Measurements from ENCODE around the gene ZNF277. TPM values are rescaled to one million over a fixed set of nuclear protein-coding genes. Genes with fewer than 3 reads are reported as not detected.

ZNF277 gene
- polyA plus RNA-seq, 1 donor (not counting 4 experiments of a cell fraction or from before 2014, with no cell fraction given): 20.2 TPM

DNA sequence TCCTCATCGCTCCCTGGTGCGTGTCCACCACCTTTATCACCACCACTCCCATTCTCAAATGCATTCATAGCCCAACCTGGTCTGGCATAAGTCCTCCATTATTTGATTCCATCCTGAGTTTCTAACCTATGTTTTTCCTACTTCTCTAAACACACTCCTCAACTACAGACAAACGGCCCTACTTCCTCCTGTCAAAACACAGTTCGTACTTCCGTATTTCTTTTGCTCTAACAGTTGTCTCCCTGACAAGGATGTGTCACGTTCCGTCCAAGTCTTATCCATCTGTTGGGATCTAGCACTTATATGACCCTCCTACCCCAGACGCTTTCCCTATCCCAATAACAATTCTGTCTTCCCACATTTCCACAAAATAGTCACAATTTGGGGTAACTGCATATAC lies 47.1 kb upstream of the ZNF277 start:
- DNase-seq (ENCODE audit: low read depth, low spot score): no peak
- peaks cover 15% of the 10 kb centered on the region for H3K4me1 ChIP-seq (ENCODE audit: control insufficient read depth, extremely low read depth, insufficient read depth, low read length)
- H3K79me2 ChIP-seq (ENCODE audit: control insufficient read depth, insufficient read depth, low read length): peaks cover 27% of the 10 kb centered on the region
- H3K36me3 ChIP-seq (ENCODE audit: control insufficient read depth in 2 of 2, extremely low read depth in 1 of 2, insufficient read depth in 2 of 2, low read length in 2 of 2): no peaks in the 10 kb centered on the region
- no peak overlapping the region for H3K4me3 ChIP-seq (ENCODE audit: control insufficient read depth in 2 of 3, extremely low read depth in 1 of 3, insufficient read depth in 2 of 3, low read depth in 1 of 3, low read length in 3 of 3)
- FAIRE-seq: no peak
- H3K9ac ChIP-seq (ENCODE audit: control insufficient read depth, extremely low read depth, insufficient read depth, low read length): no peak overlapping the region
- H4K20me1 ChIP-seq (ENCODE audit: control insufficient read depth, extremely low read depth, insufficient read depth, low read length): no peaks in the 10 kb centered on the region
- H3K4me2 ChIP-seq (ENCODE audit: control insufficient read depth, extremely low read depth, insufficient read depth, low read depth, low read length): no peak overlapping the region
- H2AFZ ChIP-seq (ENCODE audit: control insufficient read depth, low read length): no peak overlapping the region
- no peak overlapping the region for H3K27ac ChIP-seq (ENCODE audit: control insufficient read depth, insufficient read depth, low read length)
- dilution Hi-C loops (cut with MboI; ENCODE audit: extremely low pct_ligation_motif_present, low sequenced_read_pairs): no loop called here
- no peaks in the 10 kb centered on the region for H3K9me1 ChIP-seq (ENCODE audit: control insufficient read depth, extremely low read depth, insufficient read depth, low read length)
- TF ChIP-seq CTCF (optimal IDR thresholded peaks at IDR 0.05 in 1 of 3, IDR thresholded peaks at IDR 0.05 in 1 of 3, conservative IDR thresholded peaks at IDR 0.05 in 1 of 3; ENCODE audit: extremely low read depth in 1 of 3, insufficient read depth in 2 of 3, low read length in 3 of 3) (no peak), EZH2 (IDR thresholded peaks at IDR 0.05; ENCODE audit: low read length) (no peak)
- H3K27me3 ChIP-seq (ENCODE audit: control insufficient read depth, extremely low read depth, insufficient read depth, low read length): no peaks in the 10 kb centered on the region
- H3K9me3 ChIP-seq (ENCODE audit: control insufficient read depth, low read depth, low read length): no peaks in the 10 kb centered on the region

GRCh38 chr7:112160130-112160770 lies 46.2 kb upstream of the ZNF277 start:
- Histone ChIP-seq H2AFZ (ENCODE audit: control insufficient read depth, low read length) (no peak overlapping the region), H3K4me2 (ENCODE audit: control insufficient read depth, extremely low read depth, insufficient read depth, low read depth, low read length) (no peak overlapping the region), H3K27me3 (ENCODE audit: control insufficient read depth, extremely low read depth, insufficient read depth, low read length) (no peaks in the 10 kb centered on the region), H3K4me3 (ENCODE audit: control insufficient read depth in 2 of 3, extremely low read depth in 1 of 3, insufficient read depth in 2 of 3, low read depth in 1 of 3, low read length in 3 of 3) (no peak overlapping the region), H3K36me3 (ENCODE audit: control insufficient read depth in 2 of 2, extremely low read depth in 1 of 2, insufficient read depth in 2 of 2, low read length in 2 of 2) (no peaks in the 10 kb centered on the region), H4K20me1 (ENCODE audit: control insufficient read depth, extremely low read depth, insufficient read depth, low read length) (no peaks in the 10 kb centered on the region), H3K9me1 (ENCODE audit: control insufficient read depth, extremely low read depth, insufficient read depth, low read length) (no peaks in the 10 kb centered on the region), H3K79me2 (ENCODE audit: control insufficient read depth, insufficient read depth, low read length) (peaks cover 26% of the 10 kb centered on the region), H3K27ac (ENCODE audit: control insufficient read depth, insufficient read depth, low read length) (no peak overlapping the region), H3K9ac (ENCODE audit: control insufficient read depth, extremely low read depth, insufficient read depth, low read length) (no peak overlapping the region), H3K4me1 (ENCODE audit: control insufficient read depth, extremely low read depth, insufficient read depth, low read length) (peaks cover 15% of the 10 kb centered on the region), H3K9me3 (ENCODE audit: control insufficient read depth, low read depth, low read length) (no peaks in the 10 kb centered on the region)
- TF ChIP-seq CTCF (optimal IDR thresholded peaks at IDR 0.05 in 1 of 3, IDR thresholded peaks at IDR 0.05 in 1 of 3, conservative IDR thresholded peaks at IDR 0.05 in 1 of 3; ENCODE audit: extremely low read depth in 1 of 3, insufficient read depth in 2 of 3, low read length in 3 of 3): no peak
- dilution Hi-C loops (cut with MboI; ENCODE audit: extremely low pct_ligation_motif_present, low sequenced_read_pairs): no loop called here
- FAIRE-seq (peak; percentile 17), DNase-seq (ENCODE audit: low read depth, low spot score) (no peak)
